HepG2 (cell line): ENCODE measurements around the gene HSPA1L. TPM values are rescaled to one million over a fixed set of nuclear protein-coding genes. Genes with fewer than 3 reads are reported as not detected.

Experiments used
- DMAP1 ChIP-seq: IDR thresholded peaks from 2 replicates; pipeline ENCODE4 v1.6.1; 2016
- DPF2 ChIP-seq: sonication (generic); formaldehyde crosslinking; IDR thresholded peaks from 2 replicates; pipeline ENCODE4 v1.4.0; 2020; ENCODE audit warnings: mild to moderate bottlenecking, low read depth, missing genetic modification reagents, borderline replicate concordance
- EED ChIP-seq: sonication (generic); formaldehyde crosslinking; IDR thresholded peaks from 2 replicates; pipeline ENCODE4 v1.5.0; 2020; ENCODE audit warnings: mild to moderate bottlenecking, missing genetic modification reagents
- ELF1 ChIP-seq: sonication (generic); formaldehyde crosslinking; IDR thresholded peaks from 2 replicates; pipeline ENCODE4 v1.4.0; 2020; ENCODE audit warnings: missing genetic modification reagents
- FOXA3 ChIP-seq: IDR thresholded peaks from 2 replicates; pipeline ENCODE4 v1.6.1; 2016; ENCODE audit warnings: missing genetic modification reagents, missing compliant biosample characterization
- FOXK1 ChIP-seq: sonication (generic); formaldehyde crosslinking; IDR thresholded peaks from 2 replicates; pipeline ENCODE4 v1.4.0; 2020; ENCODE audit warnings: low read depth, missing genetic modification reagents, borderline replicate concordance
- JDP2 ChIP-seq: sonication (generic); formaldehyde crosslinking; IDR thresholded peaks from 2 replicates; pipeline ENCODE4 v1.8.1; 2022; ENCODE audit warnings: missing genetic modification reagents, borderline replicate concordance
- KDM1A ChIP-seq: IDR thresholded peaks from 2 replicates; pipeline ENCODE4 v1.6.1; 2016; ENCODE audit warnings: missing compliant biosample characterization
- KDM5A ChIP-seq: fragments of 200-600 bp; sonication (generic); IDR thresholded peaks from 2 replicates; pipeline ENCODE4 v1.7.0; 2018; ENCODE audit warnings: antibody characterized with exemption, mild to moderate bottlenecking, low read length, borderline replicate concordance
- REPIN1 ChIP-seq: sonication (generic); formaldehyde crosslinking; IDR thresholded peaks from 2 replicates; pipeline ENCODE4 v1.8.0; 2022; ENCODE audit warnings: missing genetic modification reagents, low read depth, mild to moderate bottlenecking, borderline replicate concordance
- RFXANK ChIP-seq: IDR thresholded peaks from 2 replicates; pipeline ENCODE4 v1.6.1; 2016
- TCF7L2 ChIP-seq: IDR thresholded peaks from 2 replicates; pipeline ENCODE4 v1.6.1; 2011; ENCODE audit warnings: mild to moderate bottlenecking, low read depth, low read length, moderate library complexity
- ZFP82 ChIP-seq: sonication (generic); formaldehyde crosslinking; IDR thresholded peaks from 2 replicates; pipeline ENCODE4 v1.5.1; 2020; ENCODE audit warnings: mild to moderate bottlenecking, missing genetic modification reagents, borderline replicate concordance
- ZNF225 ChIP-seq: sonication (generic); formaldehyde crosslinking; IDR thresholded peaks from 2 replicates; pipeline ENCODE4 v1.4.0; 2020; ENCODE audit warnings: mild to moderate bottlenecking, missing genetic modification reagents
- ZNF331 ChIP-seq: sonication (generic); formaldehyde crosslinking; IDR thresholded peaks from 2 replicates; pipeline ENCODE4 v1.4.0; 2020; ENCODE audit warnings: missing genetic modification reagents
- ZNF451 ChIP-seq: sonication (generic); formaldehyde crosslinking; IDR thresholded peaks from 2 replicates; pipeline ENCODE4 v1.5.0; 2020; ENCODE audit warnings: mild to moderate bottlenecking, missing genetic modification reagents
- ZNF543 ChIP-seq: sonication (generic); formaldehyde crosslinking; IDR thresholded peaks from 2 replicates; pipeline ENCODE4 v1.4.0; 2020; ENCODE audit warnings: mild to moderate bottlenecking, missing genetic modification reagents
- ZNF570 ChIP-seq: sonication (generic); formaldehyde crosslinking; IDR thresholded peaks from 2 replicates; pipeline ENCODE4 v1.4.0; 2020; ENCODE audit warnings: mild to moderate bottlenecking, missing genetic modification reagents, borderline replicate concordance
- ZNF615 ChIP-seq: sonication (generic); formaldehyde crosslinking; IDR thresholded peaks from 2 replicates; pipeline ENCODE4 v1.5.0; 2020; ENCODE audit warnings: mild to moderate bottlenecking, missing genetic modification reagents, borderline replicate concordance
- ZSCAN29 ChIP-seq: sonication (generic); formaldehyde crosslinking; conservative IDR thresholded peaks from 2 replicates; pipeline ENCODE4 v1.4.0; 2020; ENCODE audit warnings: mild to moderate bottlenecking, missing genetic modification reagents
- polyA plus RNA-seq, 8 experiments: library from polyadenylated mRNA; depleted of rRNA in 3 of 8; stranded (reverse) in 7 of 8; unstranded in 1 of 8; fragments of >200 nt; fragmentation: Illumina TruSeq in 4 of 8; extraction: Trizol in 4 of 8; gene quantifications; 2 replicates each; pipeline versions ENCODE4 v1.2.1 to v1.2.3, GENCODE V29; 2011 to 2016; ENCODE audit warnings: low read depth in 4 of 8, missing spikeins in 1 of 8, mixed read lengths in 1 of 8; ENCODE audit not compliant: insufficient read depth in 1 of 8
- total RNA-seq, 5 experiments: library from RNA; depleted of rRNA; stranded (reverse); fragments of >200 nt; fragmentation: Illumina TruSeq; extraction: Trizol; gene quantifications; 2 replicates each; pipeline ENCODE4 v1.2.3, GENCODE V29; 2016; ENCODE audit warnings: low read depth in 1 of 5
- TF ChIP-seq, protein P1 (sequence below): sonication (generic); formaldehyde crosslinking; IDR thresholded peaks from 2 replicates; pipeline ENCODE4 v1.5.1; 2020; ENCODE audit warnings: mild to moderate bottlenecking, missing genetic modification reagents, moderate library complexity
- TF ChIP-seq, protein P2 (sequence below): sonication (generic); formaldehyde crosslinking; IDR thresholded peaks from 2 replicates; pipeline ENCODE4 v1.5.1; 2020; ENCODE audit warnings: mild to moderate bottlenecking, missing genetic modification reagents, borderline replicate concordance

HSPA1L gene
- total and polyA plus RNA-seq, 2 of the 13 experiments (the other 11 are each of a cell fraction or from before 2014, with no cell fraction given): 0.55 to 1.0 TPM

- TF ChIP-seq, protein P1, sequence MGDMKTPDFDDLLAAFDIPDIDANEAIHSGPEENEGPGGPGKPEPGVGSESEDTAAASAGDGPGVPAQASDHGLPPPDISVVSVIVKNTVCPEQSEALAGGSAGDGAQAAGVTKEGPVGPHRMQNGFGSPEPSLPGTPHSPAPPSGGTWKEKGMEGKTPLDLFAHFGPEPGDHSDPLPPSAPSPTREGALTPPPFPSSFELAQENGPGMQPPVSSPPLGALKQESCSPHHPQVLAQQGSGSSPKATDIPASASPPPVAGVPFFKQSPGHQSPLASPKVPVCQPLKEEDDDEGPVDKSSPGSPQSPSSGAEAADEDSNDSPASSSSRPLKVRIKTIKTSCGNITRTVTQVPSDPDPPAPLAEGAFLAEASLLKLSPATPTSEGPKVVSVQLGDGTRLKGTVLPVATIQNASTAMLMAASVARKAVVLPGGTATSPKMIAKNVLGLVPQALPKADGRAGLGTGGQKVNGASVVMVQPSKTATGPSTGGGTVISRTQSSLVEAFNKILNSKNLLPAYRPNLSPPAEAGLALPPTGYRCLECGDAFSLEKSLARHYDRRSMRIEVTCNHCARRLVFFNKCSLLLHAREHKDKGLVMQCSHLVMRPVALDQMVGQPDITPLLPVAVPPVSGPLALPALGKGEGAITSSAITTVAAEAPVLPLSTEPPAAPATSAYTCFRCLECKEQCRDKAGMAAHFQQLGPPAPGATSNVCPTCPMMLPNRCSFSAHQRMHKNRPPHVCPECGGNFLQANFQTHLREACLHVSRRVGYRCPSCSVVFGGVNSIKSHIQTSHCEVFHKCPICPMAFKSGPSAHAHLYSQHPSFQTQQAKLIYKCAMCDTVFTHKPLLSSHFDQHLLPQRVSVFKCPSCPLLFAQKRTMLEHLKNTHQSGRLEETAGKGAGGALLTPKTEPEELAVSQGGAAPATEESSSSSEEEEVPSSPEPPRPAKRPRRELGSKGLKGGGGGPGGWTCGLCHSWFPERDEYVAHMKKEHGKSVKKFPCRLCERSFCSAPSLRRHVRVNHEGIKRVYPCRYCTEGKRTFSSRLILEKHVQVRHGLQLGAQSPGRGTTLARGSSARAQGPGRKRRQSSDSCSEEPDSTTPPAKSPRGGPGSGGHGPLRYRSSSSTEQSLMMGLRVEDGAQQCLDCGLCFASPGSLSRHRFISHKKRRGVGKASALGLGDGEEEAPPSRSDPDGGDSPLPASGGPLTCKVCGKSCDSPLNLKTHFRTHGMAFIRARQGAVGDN (CRISPR knock-in tag): peak; percentile 66
- TF ChIP-seq ZNF615 (no peak), ZNF570 (CRISPR knock-in tag) (no peak), ZNF543 (CRISPR knock-in tag) (no peak), DMAP1 (CRISPR knock-in tag) (0 out of 2 replicates have a peak, but pooled peaks have one; percentile 23), JDP2 (no peak), ZNF451 (CRISPR knock-in tag) (peak; percentile 84; the same call in 1 of the 2 replicates), DPF2 (no peak), KDM1A (CRISPR knock-in tag) (peak; percentile 53; the same call in 1 of the 2 replicates), ZNF331 (peak; percentile 63; the same call in 1 of the 2 replicates), REPIN1 (CRISPR knock-in tag) (peak; percentile 46; the same call in 1 of the 2 replicates), EED (CRISPR knock-in tag) (no peak), TCF7L2 (no peak), ELF1 (CRISPR knock-in tag) (peak; percentile 61), RFXANK (CRISPR knock-in tag) (no peak), ZSCAN29 (CRISPR knock-in tag) (0 out of 2 replicates have a peak, but pooled peaks have one; percentile 25), FOXK1 (CRISPR knock-in tag) (peak; percentile 76; the same call in 1 of the 2 replicates), FOXA3 (CRISPR knock-in tag) (peak; percentile 44; the same call in 1 of the 2 replicates), KDM5A (no peak), ZFP82 (CRISPR knock-in tag) (no peak), ZNF225 (0 out of 2 replicates have a peak, but pooled peaks have one; percentile 61)
- TF ChIP-seq, protein P2, sequence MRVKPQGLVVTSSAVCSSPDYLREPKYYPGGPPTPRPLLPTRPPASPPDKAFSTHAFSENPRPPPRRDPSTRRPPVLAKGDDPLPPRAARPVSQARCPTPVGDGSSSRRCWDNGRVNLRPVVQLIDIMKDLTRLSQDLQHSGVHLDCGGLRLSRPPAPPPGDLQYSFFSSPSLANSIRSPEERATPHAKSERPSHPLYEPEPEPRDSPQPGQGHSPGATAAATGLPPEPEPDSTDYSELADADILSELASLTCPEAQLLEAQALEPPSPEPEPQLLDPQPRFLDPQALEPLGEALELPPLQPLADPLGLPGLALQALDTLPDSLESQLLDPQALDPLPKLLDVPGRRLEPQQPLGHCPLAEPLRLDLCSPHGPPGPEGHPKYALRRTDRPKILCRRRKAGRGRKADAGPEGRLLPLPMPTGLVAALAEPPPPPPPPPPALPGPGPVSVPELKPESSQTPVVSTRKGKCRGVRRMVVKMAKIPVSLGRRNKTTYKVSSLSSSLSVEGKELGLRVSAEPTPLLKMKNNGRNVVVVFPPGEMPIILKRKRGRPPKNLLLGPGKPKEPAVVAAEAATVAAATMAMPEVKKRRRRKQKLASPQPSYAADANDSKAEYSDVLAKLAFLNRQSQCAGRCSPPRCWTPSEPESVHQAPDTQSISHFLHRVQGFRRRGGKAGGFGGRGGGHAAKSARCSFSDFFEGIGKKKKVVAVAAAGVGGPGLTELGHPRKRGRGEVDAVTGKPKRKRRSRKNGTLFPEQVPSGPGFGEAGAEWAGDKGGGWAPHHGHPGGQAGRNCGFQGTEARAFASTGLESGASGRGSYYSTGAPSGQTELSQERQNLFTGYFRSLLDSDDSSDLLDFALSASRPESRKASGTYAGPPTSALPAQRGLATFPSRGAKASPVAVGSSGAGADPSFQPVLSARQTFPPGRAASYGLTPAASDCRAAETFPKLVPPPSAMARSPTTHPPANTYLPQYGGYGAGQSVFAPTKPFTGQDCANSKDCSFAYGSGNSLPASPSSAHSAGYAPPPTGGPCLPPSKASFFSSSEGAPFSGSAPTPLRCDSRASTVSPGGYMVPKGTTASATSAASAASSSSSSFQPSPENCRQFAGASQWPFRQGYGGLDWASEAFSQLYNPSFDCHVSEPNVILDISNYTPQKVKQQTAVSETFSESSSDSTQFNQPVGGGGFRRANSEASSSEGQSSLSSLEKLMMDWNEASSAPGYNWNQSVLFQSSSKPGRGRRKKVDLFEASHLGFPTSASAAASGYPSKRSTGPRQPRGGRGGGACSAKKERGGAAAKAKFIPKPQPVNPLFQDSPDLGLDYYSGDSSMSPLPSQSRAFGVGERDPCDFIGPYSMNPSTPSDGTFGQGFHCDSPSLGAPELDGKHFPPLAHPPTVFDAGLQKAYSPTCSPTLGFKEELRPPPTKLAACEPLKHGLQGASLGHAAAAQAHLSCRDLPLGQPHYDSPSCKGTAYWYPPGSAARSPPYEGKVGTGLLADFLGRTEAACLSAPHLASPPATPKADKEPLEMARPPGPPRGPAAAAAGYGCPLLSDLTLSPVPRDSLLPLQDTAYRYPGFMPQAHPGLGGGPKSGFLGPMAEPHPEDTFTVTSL (CRISPR knock-in tag): no peak
Measured at GRCh38 chr6:31769684-31770371, 45.3 kb downstream of the HSPA1L start (continued).
